Upper lobe of left lung (tissue), 6 donors: ENCODE results near the gene MSI2. TPM values are rescaled to one million over a fixed set of nuclear protein-coding genes. Genes with fewer than 3 reads are reported as not detected.

ENCODE experiments used
- ATAC-seq, 2 donors: fragments of 200-7000 bp; cut with Tn5 transposase; one replicate each; pipeline ENCODE4 v1.9.1; 2022; ENCODE audit warnings: mild to moderate bottlenecking in 2 of 2, moderate library complexity in 2 of 2; ENCODE audit not compliant: low FRiP score in 2 of 2
- DNase-seq, 2 donors: peaks; one replicate each; pipeline ENCODE4 v3.0.0-alpha.2; 2019 to 2020
- H3K27ac ChIP-seq, 4 donors: fragments of 200-600 bp; sonication (generic); one replicate each; pipeline ENCODE4 v1.5.1; 2016 to 2019
- H3K27me3 ChIP-seq, 4 donors: fragments of 200-600 bp; sonication (generic); one replicate each; pipeline ENCODE4 v1.5.1; 2017 to 2019
- H3K36me3 ChIP-seq, 4 donors: fragments of 200-600 bp; sonication (generic); one replicate each; pipeline ENCODE4 v1.5.1; 2016 to 2019
- H3K4me1 ChIP-seq, 4 donors: fragments of 200-600 bp; sonication (generic); one replicate each; pipeline ENCODE4 v1.5.1; 2018 to 2019
- H3K4me3 ChIP-seq, 4 donors: fragments of 200-600 bp; sonication (generic); one replicate each; pipeline ENCODE4 v1.5.1; 2017 to 2019; ENCODE audit warnings: mild to moderate bottlenecking in 2 of 4, moderate library complexity in 1 of 4
- H3K9me3 ChIP-seq, 4 donors: fragments of 200-600 bp; sonication (generic); one replicate each; pipeline ENCODE4 v1.5.1; 2018 to 2019
- CTCF ChIP-seq, 6 experiments: fragments of 450-650 bp in 4 of 6; fragments of 200-600 bp in 2 of 6; sonication (generic) in 2 of 6; IDR thresholded peaks; one replicate each; pipeline ENCODE4 v1.5.1; 2016 to 2019; ENCODE audit warnings: antibody characterized with exemption in 6 of 6
- EP300 ChIP-seq, 4 donors: sonication (generic); formaldehyde crosslinking; IDR thresholded peaks; one replicate each; pipeline ENCODE4 v1.5.1; 2017; ENCODE audit warnings: antibody characterized with exemption in 4 of 4, control low read depth in 2 of 4
- POLR2A ChIP-seq, 4 donors: fragments of 450-650 bp; IDR thresholded peaks; one replicate each; pipeline ENCODE4 v1.5.1; 2016 to 2017; ENCODE audit warnings: antibody characterized with exemption in 4 of 4, mild to moderate bottlenecking in 2 of 4
- POLR2AphosphoS5 ChIP-seq, 2 donors: sonication (generic); formaldehyde crosslinking; IDR thresholded peaks; one replicate each; pipeline ENCODE4 v1.5.1; 2017; ENCODE audit warnings: antibody characterized with exemption in 2 of 2
- WGBS, 2 donors: methylation state at CpG; one replicate each; pipeline ENCODE4 v1.1.5; 2017 to 2018; 5-methylcytosine and 5-hydroxymethylcytosine counted together
- total RNA-seq, 6 donors: library from RNA; depleted of rRNA in 4 of 6; stranded (reverse); fragments of >200 nt in 4 of 6; gene quantifications; one replicate each; pipeline versions ENCODE4 v1.1.0 to v1.2.1, GENCODE V29; 2016 to 2021
- donor health status: DM: no; HTN: no; CAD: no; lungs with moderate emphysema.
- donor health status: DM: no; HTN: yes; CAD: no; lungs with severe emphysema.

Gene MSI2
- total RNA-seq, 6 donors from 2014 or later: 20.1 to 44.0 (median 32.2) TPM

GRCh38 chr17:57384219-57384618 lies 127.9 kb downstream of the MSI2 start:
- DNase-seq: no peak
- 95 to 100% methylated on average over 1 of the region's 1 CpG for WGBS, 2 donors
- H3K4me1 ChIP-seq: peaks cover 0 to 5% (median 2%) of the 10 kb centered on the region in 4 donors
- H3K9me3 ChIP-seq: peaks cover 0 to 10% (median 8%) of the 10 kb centered on the region in 4 donors
- no peaks in the 10 kb centered on the region for H3K27me3 ChIP-seq
- no peak overlapping the region for H3K4me3 ChIP-seq
- no peak overlapping the region for H3K27ac ChIP-seq
- no peaks in the 10 kb centered on the region for H3K36me3 ChIP-seq
- ATAC-seq: no peak
- TF ChIP-seq POLR2A (IDR thresholded peaks at IDR 0.05) (no peak), POLR2AphosphoS5 (IDR thresholded peaks at IDR 0.05) (no peak), EP300 (IDR thresholded peaks at IDR 0.05) (no peak), CTCF (IDR thresholded peaks at IDR 0.05) (no peak)

- no peak for DNase-seq
- TF ChIP-seq EP300 (IDR thresholded peaks at IDR 0.05) (no peak), POLR2A (IDR thresholded peaks at IDR 0.05) (no peak), POLR2AphosphoS5 (IDR thresholded peaks at IDR 0.05) (no peak), CTCF (IDR thresholded peaks at IDR 0.05) (no peak)
- no peak for ATAC-seq
- no peak overlapping the region for H3K4me3 ChIP-seq
- H3K4me1 ChIP-seq: no peaks in the 10 kb centered on the region
- H3K27me3 ChIP-seq: no peaks in the 10 kb centered on the region
- no peak overlapping the region for H3K27ac ChIP-seq
- WGBS, 2 donors: 79 to 96% methylated on average over 4 of the region's 4 CpGs
- no peaks in the 10 kb centered on the region for H3K36me3 ChIP-seq
- H3K9me3 ChIP-seq: peaks cover 0 to 10% (median 8%) of the 10 kb centered on the region in 4 donors
Observed at GRCh38 chr17:57385975-57386374, 129.7 kb downstream of the MSI2 start.

- DNase-seq (no peak), ATAC-seq (no peak)
- Histone ChIP-seq H3K4me1 (no peaks in the 10 kb centered on the region), H3K27me3 (no peaks in the 10 kb centered on the region), H3K27ac (no peak overlapping the region), H3K36me3 (no peaks in the 10 kb centered on the region), H3K4me3 (no peak overlapping the region), H3K9me3 (peaks cover 0 to 11% (median 8%) of the 10 kb centered on the region in 4 donors)
- WGBS, 2 donors: 97 to 100% methylated on average over 1 of the region's 1 CpG
- no peak for TF ChIP-seq POLR2AphosphoS5 (IDR thresholded peaks at IDR 0.05)
- TF ChIP-seq POLR2A (IDR thresholded peaks at IDR 0.05): no peak
- no peak for TF ChIP-seq CTCF (IDR thresholded peaks at IDR 0.05)
- TF ChIP-seq EP300 (IDR thresholded peaks at IDR 0.05): no peak
Observed at GRCh38 chr17:57387575-57387974, 131.3 kb downstream of the MSI2 start.

- no peaks in the 10 kb centered on the region for H3K36me3 ChIP-seq
- 65 to 79% methylated on average over 5 of the region's 5 CpGs for WGBS, 2 donors
- no peak for DNase-seq
- no peak overlapping the region for H3K27ac ChIP-seq
- no peak for TF ChIP-seq POLR2A (IDR thresholded peaks at IDR 0.05)
- no peak for TF ChIP-seq EP300 (IDR thresholded peaks at IDR 0.05)
- no peak for TF ChIP-seq CTCF (IDR thresholded peaks at IDR 0.05)
- TF ChIP-seq POLR2AphosphoS5 (IDR thresholded peaks at IDR 0.05): no peak
- no peak overlapping the region for H3K4me3 ChIP-seq
- H3K27me3 ChIP-seq: no peaks in the 10 kb centered on the region
- H3K9me3 ChIP-seq: peaks cover 0 to 17% (median 14%) of the 10 kb centered on the region in 4 donors
- ATAC-seq: no peak
- no peaks in the 10 kb centered on the region for H3K4me1 ChIP-seq
Observed at GRCh38 chr17:57388131-57388725, 131.9 kb downstream of the MSI2 start.

GRCh38 chr17:57389473-57389872 lies 133.2 kb downstream of the MSI2 start:
- ATAC-seq (no peak), DNase-seq (no peak)
- peaks cover 0 to 24% (median 18%) of the 10 kb centered on the region in 4 donors for H3K9me3 ChIP-seq
- no peaks in the 10 kb centered on the region for H3K4me1 ChIP-seq
- whole genome bisulfite sequencing, 2 donors: 45 to 48% methylated on average over 2 of the region's 2 CpGs
- no peaks in the 10 kb centered on the region for H3K36me3 ChIP-seq
- H3K4me3 ChIP-seq: no peak overlapping the region
- TF ChIP-seq CTCF (IDR thresholded peaks at IDR 0.05): no peak
- TF ChIP-seq POLR2AphosphoS5 (IDR thresholded peaks at IDR 0.05): no peak
- TF ChIP-seq POLR2A (IDR thresholded peaks at IDR 0.05): no peak
- TF ChIP-seq EP300 (IDR thresholded peaks at IDR 0.05): no peak
- H3K27ac ChIP-seq: no peak overlapping the region
- H3K27me3 ChIP-seq: no peaks in the 10 kb centered on the region
